Neural cell (in vitro differentiated cells): ENCODE results near the gene MPDZ. TPM values are rescaled to one million over a fixed set of nuclear protein-coding genes. Genes with fewer than 3 reads are reported as not detected.

ENCODE experiments used
- H2AFZ ChIP-seq: fragments of 200-600, 300-800 bp; sonication (generic), shearing (Covaris generic); 2 replicates; pipeline ENCODE4 v1.6.0; 2014; ENCODE audit warnings: low read depth, mild to moderate bottlenecking, antibody characterized with exemption, low read length, moderate library complexity
- H3F3A ChIP-seq: fragments of 200-600 bp; shearing (Covaris generic); 2 replicates; pipeline ENCODE4 v1.6.1; 2016; ENCODE audit warnings: mild to moderate bottlenecking, moderate library complexity, mixed read lengths, antibody characterized with exemption, low read length; ENCODE audit not compliant: insufficient read depth, poor library complexity, severe bottlenecking
- H3K27ac ChIP-seq: fragments of 200-600, 300-800 bp; sonication (generic), shearing (Covaris generic); 2 replicates; pipeline ENCODE4 v1.5.1; 2014; ENCODE audit warnings: mild to moderate bottlenecking, low read length, moderate library complexity
- H3K27me3 ChIP-seq: fragments of 300-800, 200-600 bp; sonication (generic), shearing (Covaris generic); 2 replicates; pipeline ENCODE4 v1.6.0; 2014; ENCODE audit warnings: mild to moderate bottlenecking, low read depth, low read length, moderate library complexity; ENCODE audit not compliant: insufficient read depth
- H3K36me3 ChIP-seq: fragments of 300-800, 200-600 bp; sonication (generic), shearing (Covaris generic); 2 replicates; pipeline ENCODE4 v1.5.1; 2014; ENCODE audit warnings: mild to moderate bottlenecking, antibody characterized with exemption, low read length, moderate library complexity; ENCODE audit not compliant: insufficient read depth
- H3K4me2 ChIP-seq: fragments of 300-800, 200-600 bp; sonication (generic), shearing (Covaris generic); 2 replicates; pipeline ENCODE4 v1.6.0; 2014; ENCODE audit warnings: mild to moderate bottlenecking, low read length
- H3K4me3 ChIP-seq: fragments of 300-800, 200-600 bp; sonication (generic), shearing (Covaris generic); 2 replicates; pipeline ENCODE4 v1.5.1; 2014; ENCODE audit warnings: mild to moderate bottlenecking, low read length, moderate library complexity
- H3K79me2 ChIP-seq: fragments of 200-600 bp; shearing (Covaris generic); replicated peaks from 2 replicates; pipeline ENCODE4 v1.6.0; 2014; ENCODE audit warnings: mild to moderate bottlenecking, low read length, moderate library complexity; ENCODE audit not compliant: insufficient read depth
- H3K9ac ChIP-seq: fragments of 300-800, 200-600 bp; sonication (generic), shearing (Covaris generic); 2 replicates; pipeline ENCODE4 v1.6.1; 2016; ENCODE audit warnings: mild to moderate bottlenecking, low read length, mixed read lengths
- H3K9me2 ChIP-seq: fragments of 200-600 bp; shearing (Covaris generic); 2 replicates; pipeline ENCODE4 v1.6.1; 2016; ENCODE audit warnings: mild to moderate bottlenecking, low read length, mixed read lengths; ENCODE audit not compliant: insufficient read depth
- H3K9me3 ChIP-seq: fragments of 200-600, 300-800 bp; sonication (generic), shearing (Covaris generic); 2 replicates; pipeline ENCODE4 v1.6.1; 2016; ENCODE audit warnings: mild to moderate bottlenecking, mixed run types, low read length, moderate library complexity, mixed read lengths
- H4K20me1 ChIP-seq: fragments of 200-600 bp; shearing (Covaris generic); 2 replicates; pipeline ENCODE4 v1.6.1; 2016; ENCODE audit warnings: mild to moderate bottlenecking, mixed run types; ENCODE audit not compliant: insufficient read depth
- CTCF ChIP-seq: fragments of 450-650 bp; IDR thresholded peaks from 2 replicates; pipeline ENCODE4 v1.5.1; 2014; ENCODE audit warnings: antibody characterized with exemption, mild to moderate bottlenecking, moderate library complexity; ENCODE audit not compliant: poor library complexity, severe bottlenecking
- EP300 ChIP-seq: fragments of 450-650 bp; conservative IDR thresholded peaks from 2 replicates; pipeline ENCODE4 v1.6.1; 2014; ENCODE audit warnings: antibody characterized with exemption, mild to moderate bottlenecking, moderate library complexity; ENCODE audit not compliant: poor library complexity, severe bottlenecking
- EZH2 ChIP-seq: fragments of 200-600, 300-800 bp; shearing (Covaris generic), sonication (generic); IDR thresholded peaks from 2 replicates; pipeline ENCODE4 v1.6.1; 2014; ENCODE audit warnings: antibody characterized with exemption, low read length, borderline replicate concordance, mild to moderate bottlenecking; ENCODE audit not compliant: insufficient read depth, poor library complexity, severe bottlenecking
- MXI1 ChIP-seq: fragments of 450-650 bp; conservative IDR thresholded peaks from 2 replicates; pipeline ENCODE4 v1.6.1; 2014; ENCODE audit warnings: antibody characterized with exemption, mild to moderate bottlenecking; ENCODE audit not compliant: poor library complexity, severe bottlenecking
- POLR2AphosphoS5 ChIP-seq: IDR thresholded peaks from 2 replicates; pipeline ENCODE4 v1.6.1; 2012
- RAD21 ChIP-seq: fragments of 450-650 bp; conservative IDR thresholded peaks from 2 replicates; pipeline ENCODE4 v1.6.1; 2014; ENCODE audit warnings: antibody characterized with exemption, mild to moderate bottlenecking, moderate library complexity
- REST ChIP-seq: IDR thresholded peaks from 2 replicates; pipeline ENCODE4 v1.6.1; 2012; ENCODE audit warnings: borderline replicate concordance
- SMC3 ChIP-seq: fragments of 450-650 bp; conservative IDR thresholded peaks from 2 replicates; pipeline ENCODE4 v1.6.1; 2014; ENCODE audit warnings: antibody characterized with exemption, mild to moderate bottlenecking, moderate library complexity; ENCODE audit not compliant: poor library complexity
- TAF1 ChIP-seq: IDR thresholded peaks from 2 replicates; pipeline ENCODE4 v1.6.1; 2012; ENCODE audit warnings: low read depth
- polyA plus RNA-seq: library from polyadenylated mRNA; depleted of rRNA; stranded (reverse); fragments of >200 nt; gene quantifications from 2 replicates; pipeline ENCODE4 v1.2.3, GENCODE V29; 2014

Gene MPDZ
- polyA plus RNA-seq, 1 donor from 2014 or later, result 13.1 TPM

- H3K4me3 ChIP-seq, result no peak overlapping the region
- no peaks in the 10 kb centered on the region for H3F3A ChIP-seq
- H3K79me2 ChIP-seq, result no peaks in the 10 kb centered on the region
- H3K27me3 ChIP-seq, result no peaks in the 10 kb centered on the region
- H3K36me3 ChIP-seq, result no peaks in the 10 kb centered on the region
- no peak overlapping the region for H3K27ac ChIP-seq
- H3K9me2 ChIP-seq, result no peaks in the 10 kb centered on the region
- H3K4me2 ChIP-seq, result no peak overlapping the region
- TF ChIP-seq EZH2 (no peak), MXI1 (no peak), POLR2AphosphoS5 (no peak), REST (no peak), CTCF (no peak), RAD21 (no peak), SMC3 (no peak), TAF1 (no peak), EP300 (no peak)
- no peak overlapping the region for H3K9ac ChIP-seq
- H3K9me3 ChIP-seq, result no peaks in the 10 kb centered on the region
- H2AFZ ChIP-seq, result no peak overlapping the region
- no peaks in the 10 kb centered on the region for H4K20me1 ChIP-seq
Observed at GRCh38 chr9:13107008-13107407, 172.5 kb downstream of the MPDZ start.

- Histone ChIP-seq H2AFZ (no peak overlapping the region), H3K79me2 (no peaks in the 10 kb centered on the region), H3K36me3 (no peaks in the 10 kb centered on the region), H3K4me3 (no peak overlapping the region), H3K9me2 (no peaks in the 10 kb centered on the region), H4K20me1 (no peaks in the 10 kb centered on the region), H3K4me2 (no peak overlapping the region), H3K9ac (no peak overlapping the region), H3F3A (no peaks in the 10 kb centered on the region), H3K27me3 (no peaks in the 10 kb centered on the region), H3K9me3 (no peaks in the 10 kb centered on the region), H3K27ac (no peak overlapping the region)
- TF ChIP-seq RAD21, result no peak
- TF ChIP-seq CTCF, result no peak
- no peak for TF ChIP-seq EP300
- TF ChIP-seq SMC3, result no peak
- no peak for TF ChIP-seq EZH2
- TF ChIP-seq REST, result no peak
Observed at GRCh38 chr9:13100914-13101572, 178.4 kb downstream of the MPDZ start.
